ENCODE results near the gene SLAMF9.

SLAMF9 gene

DNA sequence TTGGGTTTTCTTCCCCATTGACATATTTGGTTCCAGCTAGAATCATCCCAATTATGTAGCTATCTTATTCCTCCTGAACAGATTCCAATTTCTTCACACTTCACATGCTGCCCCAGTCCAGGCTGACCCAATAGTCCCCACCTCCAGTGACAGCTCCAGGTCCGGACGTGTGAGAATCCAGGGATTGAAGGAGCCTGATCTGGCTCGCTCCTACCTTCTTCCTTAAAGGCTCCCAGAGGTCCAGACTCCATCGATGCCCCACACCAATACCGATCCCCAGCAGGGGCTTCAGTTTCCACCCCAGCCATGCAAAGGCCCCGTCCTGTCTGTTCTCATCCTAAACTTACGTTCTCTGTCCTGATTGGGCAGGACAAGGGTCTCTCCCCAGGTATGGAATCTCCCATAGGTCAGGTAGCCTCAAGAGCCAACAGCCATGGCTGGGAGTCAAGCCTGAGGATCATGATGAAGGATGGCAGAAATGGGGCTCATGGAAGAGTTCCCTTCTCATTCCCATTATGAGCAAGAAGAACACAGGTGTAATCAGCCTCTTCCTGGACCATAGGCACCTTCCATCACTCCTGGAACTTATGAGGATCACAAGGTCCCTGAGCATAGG is 20.4 kb upstream of the SLAMF9 start:
- no peak for DNase-seq

DNA sequence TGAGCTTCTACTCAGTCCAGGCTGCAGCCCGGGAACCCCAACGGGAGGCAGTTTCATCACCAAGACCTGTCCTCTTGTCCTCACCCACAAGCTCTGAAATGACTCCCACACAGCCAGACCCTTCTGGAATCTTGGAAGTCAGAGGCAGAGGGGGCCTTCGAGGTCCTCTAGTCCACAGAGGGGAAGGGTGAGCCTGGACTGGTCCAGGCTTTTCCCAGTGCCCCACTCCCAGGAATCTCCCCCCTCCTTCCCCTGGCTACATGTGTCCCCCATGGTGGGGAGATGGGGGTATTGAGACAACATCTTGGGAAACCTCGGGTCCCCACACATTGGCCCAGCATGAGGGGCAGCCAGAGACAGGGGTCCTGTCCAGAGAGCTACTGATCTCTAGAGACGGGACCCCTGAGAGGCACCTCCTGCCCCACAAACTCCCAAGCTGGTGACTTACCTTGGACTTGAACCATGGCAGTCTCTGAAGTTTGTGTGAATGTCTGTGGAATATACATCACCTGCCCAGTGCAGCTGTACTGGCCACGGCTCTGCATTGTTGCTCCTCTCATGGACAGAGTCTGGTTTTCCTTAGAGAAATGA is 19.4 kb upstream of the SLAMF9 start:
- DNase-seq: no peak

DNA sequence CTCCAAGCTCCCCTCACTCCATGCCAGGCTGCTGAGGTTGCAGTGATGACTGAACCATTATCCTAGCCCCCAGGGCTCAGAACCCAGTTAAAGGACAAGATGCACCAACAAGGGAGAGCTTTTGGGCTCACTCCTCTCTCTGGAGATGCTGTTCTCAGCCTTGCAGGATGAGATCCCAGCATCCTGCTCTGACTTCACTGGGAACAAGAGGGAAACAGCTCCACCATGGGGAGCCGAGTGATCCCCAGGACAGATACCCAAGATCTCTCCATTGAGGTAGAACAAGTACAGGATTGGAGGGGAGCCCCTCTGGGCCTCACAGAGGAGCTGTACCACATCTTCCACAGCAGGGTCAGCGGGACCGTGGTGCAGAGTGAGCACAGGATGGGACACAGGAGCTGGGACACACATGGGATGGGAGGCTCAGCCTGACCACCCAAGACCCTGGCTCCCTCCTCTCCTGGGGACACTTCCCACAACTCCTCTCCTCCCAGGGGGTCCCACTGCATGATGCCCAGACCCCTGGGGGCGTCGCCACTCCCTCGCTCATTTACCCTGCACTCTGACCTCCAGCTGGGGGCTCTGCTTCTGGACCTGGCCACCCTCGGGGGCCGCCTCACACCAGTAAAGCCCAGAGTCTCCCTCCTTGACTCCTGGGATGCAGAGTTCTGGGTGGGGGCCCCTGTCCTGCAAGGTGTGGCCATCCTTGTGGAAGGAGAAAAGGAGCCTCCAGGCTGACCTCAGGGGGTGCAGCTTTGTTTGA is 18.6 kb upstream of the SLAMF9 start:
- no peak for DNase-seq

DNA sequence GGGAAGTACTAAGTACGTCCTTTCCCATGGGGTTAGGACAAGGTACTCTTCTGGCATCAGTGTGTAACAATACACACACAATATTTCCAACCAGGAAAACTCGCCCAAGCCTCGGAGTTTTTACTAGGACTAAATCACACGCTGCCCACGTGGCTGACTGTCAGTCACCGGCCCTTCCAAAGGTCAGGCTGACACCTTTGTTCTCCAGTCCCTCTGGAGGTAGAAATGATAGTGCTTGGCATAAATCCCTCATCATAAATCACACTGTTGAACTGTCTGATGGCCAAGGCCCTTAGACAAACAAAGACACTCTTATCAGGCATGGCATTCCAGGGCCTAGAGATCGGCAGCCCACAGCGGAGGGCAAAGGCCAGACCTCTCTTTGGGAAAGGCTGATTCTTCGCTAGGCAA is 16.9 kb upstream of the SLAMF9 start:
- no peak for DNase-seq

DNA sequence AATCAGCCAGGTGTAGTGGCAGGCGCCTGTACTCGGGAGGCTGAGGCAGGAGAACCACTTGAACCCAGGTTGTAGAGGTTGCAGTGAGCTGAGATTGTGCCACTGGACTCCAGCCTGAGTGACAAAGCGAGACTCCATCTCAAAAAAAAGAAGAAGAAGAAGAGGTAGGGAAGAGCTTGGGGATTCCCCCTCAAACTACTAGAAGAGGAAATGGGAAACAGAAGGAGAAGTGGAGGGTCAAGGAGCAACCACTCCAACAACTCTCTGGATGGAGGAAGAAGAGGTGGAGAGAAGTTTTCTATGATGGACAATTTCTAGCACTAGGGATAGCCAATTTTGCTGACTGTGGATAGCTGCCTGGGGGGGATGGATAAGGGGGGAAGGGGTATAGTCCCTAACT is 14.9 kb upstream of the SLAMF9 start:
- no peak for DNase-seq

DNA sequence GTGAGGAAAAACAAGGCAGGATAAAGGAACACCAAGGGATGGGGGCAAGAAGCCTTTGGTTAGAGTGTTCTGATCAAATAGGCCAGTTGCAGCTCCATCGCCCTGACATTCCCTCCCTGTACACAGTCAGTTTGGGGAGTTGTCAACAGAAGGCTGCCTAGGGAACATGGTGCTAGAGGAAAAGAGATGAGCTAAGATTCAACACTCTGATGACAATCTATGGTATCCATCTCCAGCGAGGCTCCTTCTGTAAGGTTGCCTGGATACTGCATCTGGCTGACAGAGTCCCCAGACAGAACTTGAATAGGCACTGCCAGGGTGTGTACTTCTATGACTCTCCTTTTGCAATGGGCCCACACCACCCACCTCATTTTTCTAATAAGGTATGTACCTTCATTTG is 11.2 kb upstream of the SLAMF9 start:
- no peak for DNase-seq

DNA sequence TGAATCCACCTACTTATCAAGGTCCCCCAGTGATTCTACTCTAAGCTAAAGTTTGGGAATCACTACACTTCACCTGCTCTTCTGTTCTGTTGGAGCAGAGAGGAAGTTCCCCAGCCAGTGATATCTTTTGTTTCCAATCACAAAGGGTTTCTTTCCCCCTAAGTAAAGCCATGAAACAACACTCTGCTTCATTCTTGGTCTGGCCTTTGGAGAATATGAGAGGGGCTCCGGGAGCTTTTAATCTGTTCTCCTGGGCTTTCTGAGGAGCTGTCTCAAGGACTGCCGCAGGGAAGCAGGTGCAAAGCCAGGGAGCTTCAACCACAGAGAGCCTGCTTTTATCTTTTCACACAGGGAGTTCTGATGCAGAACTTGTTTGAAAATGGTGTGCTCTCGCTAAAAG is 10.1 kb upstream of the SLAMF9 start:
- no peak for DNase-seq

DNA sequence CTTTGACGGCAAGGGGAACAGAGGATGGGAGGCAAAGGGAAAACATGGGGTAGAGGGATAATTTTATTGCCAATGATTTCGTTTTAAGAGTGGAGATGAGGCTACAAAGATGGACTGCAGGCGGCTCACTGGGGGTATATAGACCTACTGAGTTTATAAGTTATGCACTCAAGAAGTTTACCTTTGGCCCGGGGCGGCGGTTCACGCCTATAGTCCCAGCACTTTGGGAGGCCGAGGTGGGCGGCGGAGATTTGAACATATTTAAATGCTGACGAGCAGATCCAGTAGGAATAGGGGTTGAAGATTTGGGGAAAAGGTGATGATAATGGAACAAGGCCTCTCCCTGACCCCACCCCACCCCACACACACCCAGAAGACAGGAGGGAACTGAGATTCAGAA is 8.1 kb upstream of the SLAMF9 start:
- DNase-seq: no peak

DNA sequence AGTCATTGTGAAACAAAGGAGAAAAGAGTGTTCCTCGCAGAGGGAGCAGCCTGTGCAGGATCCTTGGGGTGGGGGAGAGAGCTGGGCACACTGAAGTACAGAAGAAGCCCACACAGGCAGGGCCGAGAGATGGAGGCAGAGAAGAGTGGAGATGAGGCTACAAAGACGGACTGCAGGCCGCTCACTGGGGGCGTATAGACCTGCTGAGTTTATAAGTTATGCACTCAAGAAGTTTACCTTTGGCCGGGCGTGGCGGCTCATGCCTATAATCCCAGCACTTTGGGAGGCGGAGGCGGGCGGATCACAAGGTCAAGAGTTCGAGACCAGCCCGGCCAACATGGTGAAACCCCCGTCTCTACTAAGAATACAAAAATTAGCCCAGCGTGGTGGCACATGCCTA is 7.6 kb upstream of the SLAMF9 start:
- no peak for DNase-seq

DNA sequence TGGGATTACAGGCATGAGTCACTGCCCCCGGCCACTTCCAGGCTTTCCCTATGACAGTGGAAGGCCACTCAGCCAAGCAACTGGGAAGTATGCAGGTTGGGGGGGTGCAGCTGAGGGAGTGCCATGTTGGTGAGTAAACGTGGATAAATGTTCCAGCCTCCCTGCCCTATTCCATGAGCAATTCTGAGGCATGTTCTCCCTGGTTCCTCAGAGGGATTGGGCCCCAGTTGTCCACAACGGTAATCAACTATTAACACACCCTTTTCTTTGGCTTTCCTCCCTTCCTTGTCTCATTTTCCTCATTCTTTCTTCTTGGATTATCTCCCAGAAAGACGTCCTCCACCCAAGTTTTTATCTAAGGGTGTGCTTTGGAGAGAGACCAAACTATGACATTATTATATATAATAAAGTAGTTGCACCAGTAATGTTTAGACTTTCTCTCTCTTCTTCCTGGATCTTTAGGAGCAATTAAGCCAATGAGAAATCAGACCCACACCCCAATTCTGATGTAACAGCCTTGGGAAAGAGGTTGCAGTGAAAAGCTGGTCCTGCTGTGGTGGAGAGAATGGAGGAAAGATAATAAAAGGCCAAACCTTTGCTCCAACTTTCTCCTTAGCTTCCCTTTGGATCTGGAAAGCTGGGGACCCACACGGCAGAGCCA is 6.8 kb upstream of the SLAMF9 start:
- DNase-seq: no peak

DNA sequence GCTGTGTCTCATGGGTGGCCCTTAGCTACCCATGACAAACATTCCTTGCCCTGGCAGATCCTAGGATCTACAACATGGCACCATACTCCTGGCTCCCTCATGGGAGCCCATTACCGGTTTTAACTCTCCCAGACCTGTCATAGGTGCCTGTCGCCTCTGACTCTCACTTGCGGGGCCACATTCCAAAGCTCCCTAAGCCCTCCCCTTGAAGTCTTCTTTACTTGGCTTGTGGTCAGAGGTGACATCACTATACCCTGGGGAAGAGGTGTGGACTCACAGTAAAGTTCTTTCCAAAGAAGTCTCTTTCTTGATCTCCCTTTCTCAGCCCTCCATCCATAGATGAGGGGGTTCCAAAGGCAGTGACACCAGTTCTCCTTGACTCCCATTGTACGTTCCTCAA is 5.4 kb upstream of the SLAMF9 start:
- DNase-seq: no peak

DNA sequence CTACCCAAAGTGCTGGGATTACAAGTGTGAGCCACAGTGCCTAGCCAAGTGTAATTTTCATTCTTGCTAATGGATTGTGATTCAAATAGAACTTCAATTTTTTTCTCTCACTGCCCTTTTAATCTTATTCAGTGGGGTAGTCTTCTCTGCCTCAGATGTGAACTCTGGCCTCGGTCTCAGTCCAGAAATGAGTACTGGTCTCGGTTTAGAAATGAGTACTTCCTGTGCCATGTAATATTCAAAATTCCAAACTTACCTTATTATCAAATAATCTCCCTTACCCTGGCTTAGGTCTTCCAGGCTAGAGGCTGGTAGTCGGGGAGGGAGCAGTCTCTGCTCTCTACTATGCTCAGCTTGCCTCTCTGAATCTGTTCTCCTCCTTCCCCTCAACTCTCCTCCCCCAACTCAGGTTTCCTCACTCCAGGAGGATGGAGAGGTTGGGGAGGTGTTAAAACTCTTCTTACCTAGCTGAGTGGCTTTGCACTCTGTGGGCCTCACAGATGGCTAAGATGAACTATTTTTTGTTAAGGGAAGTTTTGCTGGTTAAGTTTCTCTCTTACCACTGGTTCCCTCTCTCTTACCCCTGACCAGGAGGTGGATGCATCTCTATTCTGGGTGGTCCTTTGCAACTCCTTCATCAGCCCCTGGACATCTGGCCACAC is 4.8 kb upstream of the SLAMF9 start:
- DNase-seq: no peak

DNA sequence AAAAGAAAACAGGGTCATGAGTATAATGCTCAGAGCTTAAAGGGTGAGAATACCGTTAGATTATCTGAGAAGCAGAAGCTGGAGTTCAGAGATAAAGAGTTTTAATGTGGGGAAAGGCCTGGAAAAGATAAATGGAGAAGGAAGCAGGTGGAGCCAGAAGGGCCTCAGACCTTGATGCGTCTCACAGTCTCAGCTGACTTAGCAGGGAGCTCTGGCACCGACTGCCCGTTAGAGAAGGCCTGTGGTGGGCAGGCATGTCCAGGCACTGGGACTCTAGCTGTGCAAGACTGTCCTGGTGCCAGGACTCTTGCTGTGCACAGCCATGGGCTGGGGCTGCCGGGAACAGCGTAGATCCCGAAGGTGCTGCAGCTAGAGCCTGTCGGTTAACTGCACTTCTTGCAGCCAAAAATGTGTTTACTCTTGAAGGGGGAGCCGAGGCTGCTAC is 3.8 kb upstream of the SLAMF9 start:
- DNase-seq: no peak

DNA sequence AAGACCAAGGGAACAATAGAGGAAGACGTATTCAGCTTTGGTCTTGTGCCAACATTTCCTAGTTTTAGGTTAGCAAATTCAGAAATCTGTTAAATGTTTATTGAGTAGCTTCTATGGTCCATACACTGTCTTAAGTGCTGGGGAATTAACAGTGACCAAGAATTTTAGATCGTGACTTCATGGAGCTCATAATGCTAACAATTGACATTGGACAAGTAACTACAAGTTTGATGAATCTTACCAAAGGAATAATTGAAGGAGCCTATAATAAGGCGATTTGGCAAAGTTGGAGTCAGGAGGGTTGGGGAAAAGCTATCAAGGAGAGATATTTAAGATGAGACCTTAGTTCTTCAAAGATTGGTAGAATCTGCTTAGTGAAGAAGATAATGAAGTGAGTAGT is 1.4 kb upstream of the SLAMF9 start:
- no peak for DNase-seq

DNA sequence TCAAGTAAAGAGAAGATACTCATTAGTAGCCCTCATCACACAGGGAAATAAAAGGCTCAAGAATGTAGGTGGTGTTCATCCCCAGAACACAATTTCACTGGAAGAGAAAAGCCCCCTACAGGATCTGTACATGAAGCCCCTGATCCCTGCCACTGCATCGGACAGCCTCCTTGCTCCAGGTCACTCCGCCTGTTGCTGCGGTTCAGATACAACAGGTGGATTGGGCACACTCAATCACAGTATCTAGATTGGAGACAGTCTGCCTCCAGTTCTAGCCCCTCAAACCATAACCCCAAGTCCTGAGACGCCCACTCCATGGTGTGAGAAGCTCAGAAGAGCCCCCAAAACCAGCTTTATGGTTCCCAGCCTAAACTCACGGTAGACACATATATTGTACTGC is 1.1 kb downstream of the SLAMF9 start:
- DNase-seq: no peak

DNA sequence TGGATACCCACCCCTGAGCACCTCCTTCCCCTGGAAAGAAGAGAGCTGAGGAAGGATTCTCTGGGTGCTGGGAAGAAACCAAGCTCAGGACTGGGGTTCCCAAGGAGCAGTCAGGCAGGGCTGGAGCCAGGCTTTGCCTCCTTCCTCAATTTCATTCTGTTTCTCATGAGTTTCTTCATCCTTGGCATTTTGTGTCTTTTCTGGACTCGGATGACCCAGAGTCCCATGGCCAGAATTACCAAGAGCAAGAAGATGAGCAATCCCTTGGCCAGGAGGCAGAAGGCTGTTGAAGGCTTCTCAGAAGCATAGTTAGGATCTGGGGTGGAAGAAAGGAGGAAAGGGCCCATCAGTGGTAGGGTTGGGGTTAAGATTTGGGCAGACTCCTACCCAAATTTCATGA is 2.5 kb downstream of the SLAMF9 start:
- no peak for DNase-seq

DNA sequence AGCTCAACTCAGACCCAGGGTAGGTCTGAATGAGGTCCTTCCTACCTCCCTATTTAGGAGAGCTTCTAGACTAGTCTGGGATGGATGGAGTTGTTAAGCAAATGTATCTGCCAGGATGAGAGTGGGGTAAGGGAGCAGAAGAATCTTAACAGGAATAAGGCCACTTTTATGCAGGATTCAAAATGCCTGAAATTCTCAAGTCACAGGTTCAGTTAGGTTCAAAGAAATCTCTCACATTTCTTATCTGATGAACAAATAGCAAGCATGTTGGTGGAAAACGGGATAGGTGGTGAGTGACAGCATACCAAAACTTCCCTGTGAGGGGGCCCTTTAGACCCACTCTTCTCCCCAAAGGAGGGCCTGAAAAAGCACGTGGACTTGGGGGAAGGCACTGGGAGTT is 3.0 kb downstream of the SLAMF9 start:
- DNase-seq: no peak

DNA sequence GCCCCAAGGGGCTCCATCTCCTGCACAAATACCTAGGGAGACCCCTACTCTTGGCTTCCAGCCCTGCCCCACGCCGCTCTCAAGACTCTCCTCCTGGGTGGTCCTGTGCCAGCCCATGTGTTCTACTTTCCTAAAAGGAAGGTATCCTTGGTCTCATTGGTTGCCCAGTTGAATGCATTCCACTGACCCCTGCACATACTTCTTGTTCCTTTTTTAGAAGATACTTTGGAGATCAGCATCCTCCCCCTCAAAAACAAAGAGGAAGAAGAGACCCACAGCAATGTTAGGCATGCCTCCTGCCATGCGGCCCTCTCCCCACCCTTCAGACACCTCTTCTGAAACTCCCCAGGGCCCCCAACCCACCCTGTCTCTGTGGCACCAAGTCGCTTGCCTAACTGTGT is 4.1 kb downstream of the SLAMF9 start:
- no peak for DNase-seq

DNA sequence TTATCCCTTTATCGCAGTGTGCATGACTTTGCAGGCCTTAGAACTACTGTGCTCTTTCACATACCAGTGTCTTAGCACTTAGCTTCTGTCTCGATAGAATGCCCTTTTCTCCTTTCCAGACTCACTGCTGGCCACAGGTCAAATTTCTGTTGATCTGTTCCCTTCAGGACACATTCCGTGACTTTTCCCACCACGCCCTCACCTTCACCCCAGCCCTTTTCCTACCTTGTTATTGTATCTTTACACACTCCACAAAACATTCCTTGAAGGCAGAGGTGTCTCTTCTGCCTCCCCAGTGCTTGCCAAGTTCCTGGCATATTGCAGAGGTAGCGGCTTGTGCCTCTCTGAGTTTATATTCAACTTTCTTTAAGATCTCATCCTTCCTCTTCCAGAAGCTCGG is 4.9 kb downstream of the SLAMF9 start:
- DNase-seq: no peak

DNA sequence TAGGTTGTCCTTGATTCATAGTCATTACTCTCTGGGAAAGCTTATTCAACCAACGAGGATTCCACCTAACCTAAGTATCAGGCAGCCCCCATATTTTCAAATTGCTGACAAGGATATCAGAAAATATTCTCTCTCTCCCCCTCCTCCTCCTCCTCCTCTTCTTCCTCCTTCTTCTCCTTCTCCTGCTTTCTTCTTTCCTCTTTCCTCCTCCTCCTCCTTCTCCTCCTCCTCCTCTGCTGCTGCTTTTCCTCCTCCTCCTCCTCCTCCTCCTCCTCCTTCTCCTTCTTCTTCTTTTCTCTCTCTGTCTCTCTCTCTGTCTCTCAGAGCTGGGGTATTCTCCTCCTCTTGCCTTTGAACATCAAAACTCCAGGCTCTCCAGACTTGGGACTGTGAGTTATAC is 6.1 kb downstream of the SLAMF9 start:
- DNase-seq: no peak

DNA sequence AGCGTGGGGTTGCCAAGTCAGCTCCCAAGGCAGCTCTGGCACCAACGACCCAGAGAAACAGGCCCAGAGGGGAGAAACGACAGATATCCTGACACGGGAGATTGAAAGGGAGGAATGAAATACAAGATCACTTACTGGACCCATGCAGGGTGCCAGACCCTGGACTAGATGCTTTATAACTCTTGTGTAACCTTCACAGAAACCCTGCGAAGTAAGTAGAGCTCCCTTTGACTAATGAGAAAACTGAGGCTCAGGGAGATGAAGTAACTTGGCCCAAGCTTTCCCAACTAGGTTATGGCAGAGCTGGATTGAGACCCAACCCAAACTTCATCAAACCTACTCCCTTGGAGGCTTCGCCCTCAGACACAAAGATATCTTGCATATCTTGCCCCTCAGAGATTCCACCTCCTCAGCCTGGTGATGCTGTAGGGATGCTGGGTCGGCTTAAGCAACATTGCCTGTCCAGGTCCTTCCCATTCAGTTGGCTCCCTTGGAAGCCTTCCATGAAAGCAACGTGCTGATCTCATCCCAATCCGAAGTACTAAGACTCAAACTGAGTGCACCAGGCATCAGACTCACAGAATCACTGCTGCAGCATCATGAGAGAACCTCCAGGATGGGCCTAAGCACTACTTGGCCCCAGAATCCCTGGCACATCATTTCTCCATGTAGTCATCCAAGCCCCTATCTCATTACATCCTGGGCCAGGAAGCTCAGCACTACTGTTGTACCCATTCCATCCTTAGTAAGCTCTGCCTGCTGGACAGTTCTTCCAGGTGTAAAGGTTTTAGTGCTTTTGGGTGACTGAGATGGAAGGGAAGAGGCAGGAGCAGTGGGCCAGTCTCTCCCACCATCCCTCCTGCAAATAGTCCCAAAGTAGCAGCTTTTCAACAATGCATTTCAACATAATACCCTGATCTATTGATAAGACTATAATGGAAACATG is 7.5 kb downstream of the SLAMF9 start:
- no peak for DNase-seq

Data from CD4-positive, alpha-beta T cell treated with Interleukin-4 for 1 hour (primary cell).